Progenitor cell of endocrine pancreas (in vitro differentiated cells): ENCODE results near the gene RAB31. TPM values are rescaled to one million over a fixed set of nuclear protein-coding genes. Genes with fewer than 3 reads are reported as not detected.

Experiments
- DNase-seq: peaks from one replicate; pipeline ENCODE4 v3.0.0; 2021; ENCODE audit warnings: low spot score; ENCODE audit not compliant: unreplicated experiment
- H3K27ac Mint-ChIP-seq: 2 replicates; pipeline ENCODE4 v1.8.0; 2021; ENCODE audit warnings: mild to moderate bottlenecking, moderate library complexity, mixed read lengths
- H3K27me3 Mint-ChIP-seq: 2 replicates; pipeline ENCODE4 v1.8.0; 2021; ENCODE audit warnings: mixed read lengths
- H3K36me3 Mint-ChIP-seq: 2 replicates; pipeline ENCODE4 v1.8.0; 2022; ENCODE audit warnings: mixed read lengths; ENCODE audit not compliant: insufficient read depth
- H3K4me1 Mint-ChIP-seq: 2 replicates; pipeline ENCODE4 v1.8.0; 2021; ENCODE audit warnings: low read depth, mixed read lengths
- H3K4me3 Mint-ChIP-seq: 2 replicates; pipeline ENCODE4 v1.8.0; 2021; ENCODE audit warnings: low read depth, mild to moderate bottlenecking, moderate library complexity, mixed read lengths
- H3K9me3 Mint-ChIP-seq: 2 replicates; pipeline ENCODE4 v1.8.0; 2021; ENCODE audit warnings: low read depth, mixed read lengths
- CTCF ChIP-seq: fragments of 200-600 bp; sonication (generic); IDR thresholded peaks from one replicate; pipeline ENCODE4 v1.5.0; 2021; ENCODE audit warnings: antibody characterized with exemption, mild to moderate bottlenecking; ENCODE audit not compliant: unreplicated experiment
- total RNA-seq: library from RNA; stranded (reverse); gene quantifications from 2 replicates; pipeline ENCODE4 v1.2.1, GENCODE V29; 2021

RAB31 gene
- total RNA-seq, 1 donor from 2014 or later: 2.9 TPM

- no peaks in the 10 kb centered on the region for H3K36me3 Mint-ChIP-seq
- H3K9me3 Mint-ChIP-seq: peaks cover 6% of the 10 kb centered on the region
- H3K27me3 Mint-ChIP-seq: no peaks in the 10 kb centered on the region
- no peak overlapping the region for H3K4me3 Mint-ChIP-seq
- DNase-seq: no peak
- H3K4me1 Mint-ChIP-seq: peaks cover 14% of the 10 kb centered on the region
- no peak overlapping the region for H3K27ac Mint-ChIP-seq
- no peak for TF ChIP-seq CTCF
Measured at GRCh38 chr18:9878783-9879242, 170.7 kb downstream of the RAB31 start.

- H3K4me3 Mint-ChIP-seq: no peak overlapping the region
- DNase-seq: no peak
- H3K36me3 Mint-ChIP-seq: no peaks in the 10 kb centered on the region
- no peaks in the 10 kb centered on the region for H3K9me3 Mint-ChIP-seq
- H3K27me3 Mint-ChIP-seq: no peaks in the 10 kb centered on the region
- no peak overlapping the region for H3K27ac Mint-ChIP-seq
- H3K4me1 Mint-ChIP-seq: no peaks in the 10 kb centered on the region
- no peak for TF ChIP-seq CTCF
Measured at GRCh38 chr18:9884090-9884489, 176.0 kb downstream of the RAB31 start.

- TF ChIP-seq CTCF: no peak
- no peaks in the 10 kb centered on the region for H3K4me1 Mint-ChIP-seq
- no peaks in the 10 kb centered on the region for H3K36me3 Mint-ChIP-seq
- no peak for DNase-seq
- H3K27me3 Mint-ChIP-seq: no peaks in the 10 kb centered on the region
- H3K9me3 Mint-ChIP-seq: no peaks in the 10 kb centered on the region
- no peak overlapping the region for H3K27ac Mint-ChIP-seq
- H3K4me3 Mint-ChIP-seq: no peak overlapping the region
Measured at GRCh38 chr18:9884532-9885140, 176.5 kb downstream of the RAB31 start.

GRCh38 chr18:9885170-9886004 is 177.3 kb downstream of the RAB31 start, which contains the start of gene TXNDC2:
TSS of gene TXNDC2 (plus strand) at chr18:9885973. CDS start at chr18:9886681, 708 bp downstream.
- H3K4me3 Mint-ChIP-seq: no peak within 1 kb of the TSS
- no peaks in the 10 kb centered on the region for H3K4me1 Mint-ChIP-seq
- no peaks in the 10 kb centered on the region for H3K9me3 Mint-ChIP-seq
- no peaks in the 10 kb centered on the region for H3K27me3 Mint-ChIP-seq
- no peak for TF ChIP-seq CTCF
- no peaks in the 10 kb centered on the region for H3K36me3 Mint-ChIP-seq
- peak within 1 kb of the TSS; percentile 52 for H3K27ac Mint-ChIP-seq
- DNase-seq: no peak

GRCh38 chr18:9886005-9886348 is 177.9 kb downstream of the RAB31 start:
- no peaks in the 10 kb centered on the region for H3K27me3 Mint-ChIP-seq
- no peak overlapping the region for H3K4me3 Mint-ChIP-seq
- H3K4me1 Mint-ChIP-seq: no peaks in the 10 kb centered on the region
- TF ChIP-seq CTCF: no peak
- no peaks in the 10 kb centered on the region for H3K9me3 Mint-ChIP-seq
- H3K36me3 Mint-ChIP-seq: no peaks in the 10 kb centered on the region
- no peak for DNase-seq
- no peak overlapping the region for H3K27ac Mint-ChIP-seq
